DOHH2 (cell line): ENCODE data around the gene SMARCA1.

Source experiments
- H3F3A ChIP-seq: fragments of 200-600 bp; sonication (generic), shearing (Covaris generic); 2 replicates; pipeline ENCODE4 v1.6.0; 2016; ENCODE audit warnings: antibody characterized with exemption, mild to moderate bottlenecking; ENCODE audit not compliant: control insufficient read depth, insufficient read depth
- H3K27ac ChIP-seq: fragments of 200-600 bp; sonication (generic); 2 replicates; pipeline ENCODE4 v1.5.1; 2014; ENCODE audit warnings: low read depth, mild to moderate bottlenecking, low read length, moderate library complexity
- H3K27me3 ChIP-seq: fragments of 200-600 bp; sonication (generic); 2 replicates; pipeline ENCODE4 v1.6.1; 2014; ENCODE audit warnings: mild to moderate bottlenecking, low read length, mixed read lengths; ENCODE audit not compliant: control insufficient read depth
- H3K36me3 ChIP-seq: fragments of 200-600 bp; sonication (generic); 2 replicates; pipeline ENCODE4 v1.6.1; 2014; ENCODE audit warnings: mild to moderate bottlenecking, low read length, moderate library complexity, mixed read lengths; ENCODE audit not compliant: control insufficient read depth
- H3K4me1 ChIP-seq: fragments of 200-600 bp; sonication (generic); 2 replicates; pipeline ENCODE4 v1.6.1; 2014; ENCODE audit warnings: mild to moderate bottlenecking, low read length, mixed read lengths; ENCODE audit not compliant: control insufficient read depth
- H3K4me2 ChIP-seq: fragments of 200-600 bp; sonication (generic); 2 replicates; pipeline ENCODE4 v1.6.0; 2014; ENCODE audit warnings: mild to moderate bottlenecking, low read length, moderate library complexity
- H3K4me3 ChIP-seq: fragments of 200-600 bp; sonication (generic); 2 replicates; pipeline ENCODE4 v1.5.1; 2014; ENCODE audit warnings: mild to moderate bottlenecking, low read length, mixed read lengths
- H3K79me2 ChIP-seq: fragments of 200-600 bp; sonication (generic); 2 replicates; pipeline ENCODE4 v1.6.1; 2014; ENCODE audit warnings: mild to moderate bottlenecking, low read length, mixed read lengths; ENCODE audit not compliant: control insufficient read depth
- H3K9me2 ChIP-seq: fragments of 200-600 bp; sonication (generic); replicated peaks from 2 replicates; pipeline ENCODE4 v1.6.1; 2014; ENCODE audit warnings: mild to moderate bottlenecking, low read length, mixed read lengths; ENCODE audit not compliant: control insufficient read depth
- H3K9me3 ChIP-seq: fragments of 200-600 bp; sonication (generic); 2 replicates; pipeline ENCODE4 v1.6.1; 2014; ENCODE audit warnings: antibody characterized with exemption, low read length, mixed read lengths; ENCODE audit not compliant: control insufficient read depth, insufficient read depth
- H4K20me1 ChIP-seq: fragments of 200-600 bp; sonication (generic); 2 replicates; pipeline ENCODE4 v1.6.0; 2014; ENCODE audit warnings: low read depth, mild to moderate bottlenecking, antibody characterized with exemption, low read length, moderate library complexity; ENCODE audit not compliant: control insufficient read depth, insufficient read depth
- EZH2phosphoT487 ChIP-seq: fragments of 200-600 bp; sonication (generic); IDR thresholded peaks from 2 replicates; pipeline ENCODE4 v1.6.1; 2017; ENCODE audit warnings: borderline replicate concordance, mild to moderate bottlenecking, antibody characterized with exemption, low read length, moderate library complexity, mixed read lengths
- TF ChIP-seq, protein P1 (sequence below): fragments of 200-600 bp; sonication (generic); IDR thresholded peaks from one replicate; pipeline ENCODE4 v1.5.1; 2014; ENCODE audit warnings: antibody characterized with exemption, mild to moderate bottlenecking, low read depth, low read length; ENCODE audit not compliant: poor library complexity, severe bottlenecking

SMARCA1 gene

DNA sequence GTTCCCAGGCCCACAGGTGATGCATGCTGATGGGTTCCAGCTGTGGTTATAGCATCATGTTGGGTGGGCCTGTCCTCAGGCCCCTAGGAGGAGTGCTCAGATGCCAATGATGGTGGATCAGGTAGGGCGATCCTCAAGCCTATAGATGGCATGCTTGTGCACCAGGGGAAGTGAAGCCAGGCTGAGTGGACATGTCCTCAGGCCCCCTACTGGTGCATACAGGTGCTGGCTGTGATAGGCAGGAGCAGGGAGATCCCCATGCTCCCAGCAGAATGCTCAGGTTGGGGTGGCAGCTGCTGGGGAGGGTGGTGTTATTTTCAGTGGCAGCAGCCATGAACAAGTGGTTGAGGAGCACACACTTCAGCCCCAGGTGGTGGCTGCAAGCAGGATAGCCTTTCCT, 96.0 kb downstream of the SMARCA1 start:
- Histone ChIP-seq H3F3A (no peaks in the 10 kb centered on the region), H3K4me2 (no peak overlapping the region), H3K4me3 (no peak overlapping the region), H3K27ac (no peak overlapping the region), H3K9me3 (no peaks in the 10 kb centered on the region), H3K9me2 (no peaks in the 10 kb centered on the region), H4K20me1 (no peaks in the 10 kb centered on the region), H3K4me1 (no peaks in the 10 kb centered on the region), H3K27me3 (no peaks in the 10 kb centered on the region), H3K79me2 (no peaks in the 10 kb centered on the region), H3K36me3 (no peaks in the 10 kb centered on the region)
- TF ChIP-seq EZH2phosphoT487: no peak
- TF ChIP-seq, protein P1, sequence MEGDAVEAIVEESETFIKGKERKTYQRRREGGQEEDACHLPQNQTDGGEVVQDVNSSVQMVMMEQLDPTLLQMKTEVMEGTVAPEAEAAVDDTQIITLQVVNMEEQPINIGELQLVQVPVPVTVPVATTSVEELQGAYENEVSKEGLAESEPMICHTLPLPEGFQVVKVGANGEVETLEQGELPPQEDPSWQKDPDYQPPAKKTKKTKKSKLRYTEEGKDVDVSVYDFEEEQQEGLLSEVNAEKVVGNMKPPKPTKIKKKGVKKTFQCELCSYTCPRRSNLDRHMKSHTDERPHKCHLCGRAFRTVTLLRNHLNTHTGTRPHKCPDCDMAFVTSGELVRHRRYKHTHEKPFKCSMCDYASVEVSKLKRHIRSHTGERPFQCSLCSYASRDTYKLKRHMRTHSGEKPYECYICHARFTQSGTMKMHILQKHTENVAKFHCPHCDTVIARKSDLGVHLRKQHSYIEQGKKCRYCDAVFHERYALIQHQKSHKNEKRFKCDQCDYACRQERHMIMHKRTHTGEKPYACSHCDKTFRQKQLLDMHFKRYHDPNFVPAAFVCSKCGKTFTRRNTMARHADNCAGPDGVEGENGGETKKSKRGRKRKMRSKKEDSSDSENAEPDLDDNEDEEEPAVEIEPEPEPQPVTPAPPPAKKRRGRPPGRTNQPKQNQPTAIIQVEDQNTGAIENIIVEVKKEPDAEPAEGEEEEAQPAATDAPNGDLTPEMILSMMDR: no peak

DNA sequence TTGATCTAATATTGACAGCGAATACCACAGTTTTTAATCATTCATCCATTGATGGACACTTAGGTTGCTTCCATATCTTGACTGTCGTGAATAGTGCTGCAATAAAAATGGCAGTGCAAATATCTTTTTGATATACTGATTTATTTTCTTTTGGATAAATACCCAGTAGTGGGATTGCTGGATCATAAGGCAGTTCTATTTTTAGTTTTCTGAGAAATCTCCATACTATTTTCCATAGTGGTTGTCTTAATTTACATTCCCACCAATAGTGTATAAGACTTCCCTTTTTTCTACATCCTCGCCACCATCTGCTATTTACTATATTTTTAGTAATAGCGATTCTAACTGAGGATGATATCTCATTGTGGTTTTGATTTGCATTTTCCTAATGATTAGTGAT, 100.1 kb downstream of the SMARCA1 start:
- TF ChIP-seq EZH2phosphoT487: no peak
- TF ChIP-seq, protein P1: no peak
- H3F3A ChIP-seq: no peaks in the 10 kb centered on the region
- H3K27ac ChIP-seq: no peak overlapping the region
- no peaks in the 10 kb centered on the region for H3K79me2 ChIP-seq
- H3K9me3 ChIP-seq: no peaks in the 10 kb centered on the region
- no peaks in the 10 kb centered on the region for H3K36me3 ChIP-seq
- no peaks in the 10 kb centered on the region for H4K20me1 ChIP-seq
- no peaks in the 10 kb centered on the region for H3K27me3 ChIP-seq
- no peaks in the 10 kb centered on the region for H3K9me2 ChIP-seq
- H3K4me2 ChIP-seq: no peak overlapping the region
- no peak overlapping the region for H3K4me3 ChIP-seq
- no peaks in the 10 kb centered on the region for H3K4me1 ChIP-seq

DNA sequence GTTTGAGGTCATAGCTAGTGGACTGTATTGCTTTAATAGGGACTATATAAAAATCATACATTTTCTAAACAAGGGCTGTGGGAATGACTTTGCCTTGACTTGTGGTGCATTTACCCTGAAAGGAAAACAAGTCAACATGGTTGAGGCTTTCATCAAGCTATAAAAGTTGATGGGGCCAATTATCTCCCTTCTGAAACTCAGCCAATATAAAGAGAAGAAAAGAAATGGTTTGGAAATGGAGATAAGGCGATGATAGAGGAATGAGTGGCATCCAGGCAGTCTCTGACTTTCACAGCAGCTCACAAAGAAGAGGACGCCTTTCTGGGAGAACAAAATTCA, 118.7 kb downstream of the SMARCA1 start:
- no peaks in the 10 kb centered on the region for H3K36me3 ChIP-seq
- H3K9me3 ChIP-seq: no peaks in the 10 kb centered on the region
- TF ChIP-seq, protein P1: no peak
- no peak for TF ChIP-seq EZH2phosphoT487
- H3K27me3 ChIP-seq: no peaks in the 10 kb centered on the region
- no peaks in the 10 kb centered on the region for H3K9me2 ChIP-seq
- H3F3A ChIP-seq: no peaks in the 10 kb centered on the region
- no peaks in the 10 kb centered on the region for H3K4me1 ChIP-seq
- no peaks in the 10 kb centered on the region for H4K20me1 ChIP-seq
- H3K4me3 ChIP-seq: no peak overlapping the region
- no peak overlapping the region for H3K4me2 ChIP-seq
- H3K27ac ChIP-seq: no peak overlapping the region
- no peaks in the 10 kb centered on the region for H3K79me2 ChIP-seq
